ENCODE measurements around the gene PLEK.
A peak's percentile ranks its signal among the peaks of the same experiment; 100 is the strongest.
"Not testable (repeated sequence)": the region's sequence is repeated elsewhere in the genome, so short reads cannot be mapped to it uniquely, and the experiment has no call there.

PLEK gene, protein sequence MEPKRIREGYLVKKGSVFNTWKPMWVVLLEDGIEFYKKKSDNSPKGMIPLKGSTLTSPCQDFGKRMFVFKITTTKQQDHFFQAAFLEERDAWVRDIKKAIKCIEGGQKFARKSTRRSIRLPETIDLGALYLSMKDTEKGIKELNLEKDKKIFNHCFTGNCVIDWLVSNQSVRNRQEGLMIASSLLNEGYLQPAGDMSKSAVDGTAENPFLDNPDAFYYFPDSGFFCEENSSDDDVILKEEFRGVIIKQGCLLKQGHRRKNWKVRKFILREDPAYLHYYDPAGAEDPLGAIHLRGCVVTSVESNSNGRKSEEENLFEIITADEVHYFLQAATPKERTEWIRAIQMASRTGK

DNA sequence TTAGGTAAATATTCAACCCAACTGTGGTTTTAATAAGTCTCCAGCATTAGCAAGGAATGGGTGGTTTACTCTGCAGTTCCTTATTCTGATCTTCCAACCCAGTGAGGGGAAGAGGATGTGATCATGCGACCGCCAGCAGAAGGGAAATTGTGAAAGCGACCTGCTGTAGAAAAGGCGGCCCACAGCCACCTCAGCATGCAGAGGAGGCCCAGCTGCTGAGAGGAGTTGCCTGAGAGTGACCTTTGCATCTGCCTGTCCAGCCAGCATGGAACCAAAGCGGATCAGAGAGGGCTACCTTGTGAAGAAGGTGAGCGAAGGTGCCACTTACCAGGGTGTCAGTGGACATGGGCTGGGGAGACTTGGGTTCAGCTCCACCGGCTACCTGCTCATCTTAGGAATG is at the start of gene PLEK:
Gene PLEK (plus strand): TSS at position 196 of the 400 bp plus-strand sequence. CDS start 70 bp downstream, at position 266.
- no peak for DNase-seq (ENCODE audit: low spot score)

GRCh38 chr2:68316111-68316510 is 49.0 kb upstream of the PLEK start:
- DNase-seq (ENCODE audit: low spot score), result no peak

GRCh38 chr2:68317971-68318913 is 46.8 kb upstream of the PLEK start:
- DNase-seq (ENCODE audit: low spot score), result no peak

DNA sequence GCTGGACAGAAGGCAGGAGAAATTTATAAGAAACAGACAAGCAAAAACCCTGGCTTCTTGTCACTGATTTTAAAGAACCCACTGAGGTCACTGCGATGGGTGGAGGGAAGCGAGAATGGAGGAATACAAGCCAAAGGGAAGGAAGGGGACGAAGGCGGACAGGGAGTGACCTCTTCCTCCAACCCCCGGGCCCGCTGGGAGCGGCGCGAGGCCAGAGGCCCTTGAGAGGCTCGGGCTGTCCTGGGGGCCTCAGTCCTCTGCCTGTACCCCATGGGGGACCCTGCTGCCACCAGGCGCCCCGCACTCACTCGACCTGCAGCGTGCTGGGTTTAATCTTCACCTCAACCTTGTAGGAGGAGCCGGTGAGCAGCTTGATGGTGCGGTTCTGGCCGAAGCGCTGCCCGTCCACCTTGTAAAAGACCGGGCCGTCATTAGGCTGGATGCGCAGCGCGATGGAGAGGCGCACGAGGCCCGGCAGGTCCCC is 46.1 kb upstream of the PLEK start:
- DNase-seq (ENCODE audit: low spot score), result no peak

- DNase-seq (ENCODE audit: low spot score), result no peak
Observed at GRCh38 chr2:68319398-68320117, 45.5 kb upstream of the PLEK start, which contains the start of gene CNRIP1. CNRIP1 (minus strand) TSS chr2:68319949; CDS start chr2:68319400, 549 bp downstream.

DNA sequence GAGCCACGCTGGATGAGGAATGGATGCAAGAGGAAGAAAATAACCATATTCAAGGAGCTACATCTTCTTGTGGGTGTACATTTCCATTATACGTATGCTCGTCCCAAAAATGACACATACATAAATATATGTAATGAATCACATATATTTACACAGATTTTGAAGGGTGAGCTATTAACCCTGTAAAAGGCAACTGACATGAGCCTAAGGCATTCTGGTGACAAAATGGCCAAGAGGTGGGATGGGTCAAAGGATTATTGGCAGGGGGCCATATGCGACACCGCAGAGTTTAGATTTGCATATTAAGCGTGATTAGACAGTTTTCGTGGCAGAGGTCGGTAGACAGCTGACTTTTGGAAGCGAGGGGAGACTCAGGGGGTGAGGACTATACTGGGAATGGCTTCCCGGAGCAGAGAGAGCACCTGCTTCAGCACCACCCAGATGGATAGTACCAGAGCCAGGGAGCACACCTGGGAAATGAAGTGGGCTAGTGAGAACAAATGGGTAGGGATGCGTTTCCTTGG is 44.9 kb upstream of the PLEK start:
- DNase-seq (ENCODE audit: low spot score), result no peak

- DNase-seq (ENCODE audit: low spot score), result no peak
Observed at GRCh38 chr2:68325056-68325455, 40.0 kb upstream of the PLEK start.

- no peak for DNase-seq (ENCODE audit: low spot score)
Observed at GRCh38 chr2:68328901-68329300, 36.2 kb upstream of the PLEK start.

GRCh38 chr2:68330691-68331090 is 34.4 kb upstream of the PLEK start:
- DNase-seq (ENCODE audit: low spot score), result peak; percentile 6

- DNase-seq (ENCODE audit: low spot score), result no peak
Observed at GRCh38 chr2:68333009-68333408, 32.1 kb upstream of the PLEK start.

DNA sequence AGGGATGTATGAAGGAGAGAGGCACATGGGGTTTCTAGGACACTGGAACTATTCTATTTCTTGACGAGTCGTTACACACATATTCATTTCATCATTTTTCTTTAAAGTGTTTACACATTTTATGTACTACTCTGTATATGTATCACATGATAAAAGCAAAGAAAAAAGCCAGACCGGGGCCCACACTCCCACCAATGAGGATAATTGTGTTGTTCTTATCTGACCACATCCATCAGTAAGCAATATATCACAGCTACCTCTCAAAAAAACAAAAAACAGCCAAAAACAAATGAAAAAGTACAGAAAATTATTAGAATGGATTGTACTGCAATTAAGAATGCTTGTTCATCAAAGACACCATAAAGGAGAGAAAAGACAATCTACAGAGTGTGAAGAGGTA is 31.2 kb upstream of the PLEK start:
- no peak for DNase-seq (ENCODE audit: low spot score)

DNA sequence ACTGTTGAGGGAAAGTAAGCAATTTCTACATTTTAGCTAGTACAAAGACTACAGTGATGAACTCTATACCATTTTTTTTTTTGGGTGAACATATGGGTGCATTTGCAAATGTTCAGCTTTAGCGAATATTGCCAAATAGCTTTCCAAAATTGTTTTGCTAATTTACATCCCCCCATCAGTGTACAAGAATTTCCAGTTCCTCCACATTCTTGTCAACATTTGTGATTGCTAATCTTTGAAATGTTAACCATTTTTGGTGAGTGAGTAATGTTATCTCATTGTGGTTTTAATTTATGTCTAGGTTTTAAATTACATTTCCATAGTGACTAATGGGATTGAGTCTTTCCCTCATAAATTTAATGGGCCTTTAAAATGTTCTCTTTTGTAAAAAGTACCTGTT is 28.9 kb upstream of the PLEK start:
- no peak for DNase-seq (ENCODE audit: low spot score)

DNA sequence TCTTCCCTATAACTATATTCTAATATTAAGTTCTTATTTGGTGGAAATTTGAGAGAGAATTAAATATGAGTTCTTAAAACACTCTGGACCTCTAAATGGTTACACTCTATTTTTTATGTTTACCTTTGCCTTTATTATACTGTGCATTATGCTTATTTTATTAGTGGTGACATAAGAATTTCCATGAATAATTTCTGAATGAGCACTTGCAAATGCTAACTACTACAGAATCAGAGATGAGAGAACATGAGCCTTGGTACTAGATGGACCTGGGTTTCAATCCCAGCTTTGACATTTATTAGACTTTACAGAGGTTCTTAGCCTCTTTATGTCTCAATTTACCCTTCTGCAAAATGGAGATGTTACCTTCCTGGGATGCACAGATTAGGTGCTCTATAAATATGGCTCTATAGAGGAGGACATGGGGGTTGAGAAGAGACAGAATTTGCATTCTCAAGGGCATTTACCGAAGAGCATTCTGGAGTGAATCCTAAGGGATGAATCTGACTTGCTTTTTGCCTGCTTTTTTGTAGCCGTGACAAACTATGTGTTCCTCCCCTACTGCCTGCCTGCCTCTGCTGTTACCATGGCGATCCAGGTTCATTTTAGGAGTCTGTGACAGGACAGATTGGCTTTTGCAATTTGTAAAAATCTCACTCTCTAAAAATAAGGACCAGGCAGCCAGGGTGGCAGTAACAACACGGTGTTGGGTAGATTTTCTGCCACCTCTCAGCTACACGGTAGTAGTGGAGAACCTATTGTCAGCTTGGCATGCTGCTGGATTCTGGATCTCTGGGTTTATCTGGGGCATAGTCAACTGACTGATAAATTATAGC is 24.6 kb upstream of the PLEK start:
- no peak for DNase-seq (ENCODE audit: low spot score)

DNA sequence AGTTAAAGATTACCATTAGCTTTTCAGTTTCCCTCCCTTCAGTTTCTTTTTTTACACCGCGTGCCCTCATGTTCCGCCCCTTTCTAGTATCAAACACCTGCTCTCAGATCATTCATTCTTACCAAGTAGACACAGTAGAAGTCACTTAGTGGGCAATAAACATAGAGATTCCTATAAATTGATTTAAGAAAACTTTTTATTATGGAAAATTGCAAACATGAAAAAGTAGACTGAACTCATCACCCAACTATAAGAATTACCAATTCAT is 24.1 kb upstream of the PLEK start:
- no peak for DNase-seq (ENCODE audit: low spot score)

DNA sequence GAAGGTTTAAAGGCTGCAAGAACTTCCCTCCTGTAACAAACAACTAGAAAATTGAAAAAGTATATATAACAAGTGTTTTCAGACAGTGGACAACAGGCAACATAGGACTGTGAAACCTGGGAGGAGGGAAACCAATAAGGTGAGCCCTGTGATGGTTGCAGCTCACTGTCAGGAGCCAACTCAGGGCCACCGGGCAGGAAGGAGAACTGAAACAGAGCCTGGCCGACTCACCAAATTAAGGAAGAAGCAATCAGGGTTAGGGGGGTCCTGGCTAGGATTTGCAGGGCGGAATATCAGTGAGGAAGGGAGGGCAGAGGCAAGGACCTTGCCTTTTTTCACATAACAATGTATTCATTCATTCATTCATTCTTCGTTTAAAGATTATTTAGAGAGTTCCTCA is 23.5 kb upstream of the PLEK start:
- DNase-seq (ENCODE audit: low spot score), result no peak

- DNase-seq (ENCODE audit: low spot score), result no peak
Observed at GRCh38 chr2:68342470-68342869, 22.6 kb upstream of the PLEK start.

DNA sequence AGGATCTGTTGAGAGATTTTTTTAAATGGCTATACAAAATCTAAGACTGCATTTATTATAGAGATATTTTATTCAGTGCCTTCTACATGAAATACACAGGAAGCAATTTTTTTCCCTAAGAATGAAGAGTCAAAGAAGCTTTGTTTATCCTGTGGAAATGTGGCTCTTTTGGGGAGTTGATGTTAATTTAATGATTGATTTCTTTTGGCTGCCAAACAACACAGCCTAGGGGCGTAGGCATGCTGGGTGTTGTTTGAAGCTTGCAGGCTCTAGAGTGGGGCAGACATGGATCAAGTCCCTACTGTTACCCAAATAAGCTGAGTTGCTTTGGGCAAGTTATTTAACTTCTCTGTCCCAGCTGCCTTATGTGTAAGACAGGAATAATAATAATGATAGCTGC is 21.1 kb upstream of the PLEK start:
- no peak for DNase-seq (ENCODE audit: low spot score)

DNA sequence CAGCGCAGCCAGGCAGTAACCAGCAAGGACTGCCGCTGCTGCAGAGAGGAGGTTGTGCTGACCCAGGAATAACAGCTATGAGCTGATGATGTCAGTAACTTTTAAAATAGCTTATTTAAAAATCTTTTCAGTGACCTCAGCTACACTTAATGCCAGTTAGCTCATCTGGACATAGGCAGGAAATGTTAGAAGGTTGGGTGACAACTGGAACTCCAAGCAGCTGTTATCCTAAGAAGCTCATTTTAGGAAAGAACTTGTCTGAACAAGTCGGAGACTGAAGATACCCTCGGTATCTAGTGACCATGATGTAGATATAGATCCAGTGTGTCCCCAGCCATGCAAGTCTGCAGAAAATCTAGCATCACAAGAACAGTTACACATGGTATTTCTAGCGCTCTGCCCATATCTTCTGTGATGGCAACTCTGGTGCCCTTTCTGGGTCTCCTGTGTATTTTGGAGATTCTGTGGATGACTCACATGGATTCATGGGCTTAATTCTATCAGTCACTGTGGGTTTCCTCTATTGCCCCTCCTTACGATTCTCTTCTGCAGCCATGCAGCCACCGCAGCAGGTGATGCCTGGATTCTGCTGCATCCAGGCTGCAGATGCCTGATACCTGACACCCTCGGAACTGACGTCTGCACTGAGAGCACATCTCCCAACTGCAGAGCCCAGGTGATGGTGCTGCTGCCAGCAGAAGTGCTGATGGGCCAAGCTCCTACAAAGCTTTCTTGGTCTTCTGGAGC is 19.8 kb upstream of the PLEK start:
- no peak for DNase-seq (ENCODE audit: low spot score)

DNA sequence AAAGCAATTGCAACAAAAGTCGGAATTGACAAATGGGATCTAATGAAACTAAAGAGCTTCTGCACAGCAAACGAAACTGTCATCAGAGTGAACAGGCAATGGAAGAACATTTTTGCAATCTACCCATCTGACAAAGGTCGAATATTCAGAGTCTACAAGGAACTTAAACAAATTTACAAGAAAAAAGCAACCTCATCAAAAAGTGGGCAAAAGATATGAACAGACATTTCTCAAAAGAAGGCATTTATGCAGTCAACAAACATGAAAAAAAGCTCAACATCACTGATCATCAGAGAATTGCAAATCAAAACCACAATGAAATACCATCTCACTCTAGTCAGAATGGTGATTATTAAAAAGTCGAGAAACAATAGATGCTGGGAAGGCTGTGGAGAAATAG is 16.0 kb upstream of the PLEK start:
- DNase-seq (ENCODE audit: low spot score), result not testable (repeated sequence)

- no peak for DNase-seq (ENCODE audit: low spot score)
Observed at GRCh38 chr2:68351997-68352396, 13.1 kb upstream of the PLEK start.
